GM21423 (cell line): ENCODE data around the gene AKAP7.
A peak's percentile ranks its signal among the peaks of the same experiment; 100 is the strongest.

Source experiments
- ATAC-seq: cut with Tn5 transposase; IDR thresholded peaks from one replicate; pipeline ENCODE4 v1.9.1; 2021; ENCODE audit warnings: mild to moderate bottlenecking, moderate library complexity; ENCODE audit not compliant: unreplicated experiment

The AKAP7 gene

DNA sequence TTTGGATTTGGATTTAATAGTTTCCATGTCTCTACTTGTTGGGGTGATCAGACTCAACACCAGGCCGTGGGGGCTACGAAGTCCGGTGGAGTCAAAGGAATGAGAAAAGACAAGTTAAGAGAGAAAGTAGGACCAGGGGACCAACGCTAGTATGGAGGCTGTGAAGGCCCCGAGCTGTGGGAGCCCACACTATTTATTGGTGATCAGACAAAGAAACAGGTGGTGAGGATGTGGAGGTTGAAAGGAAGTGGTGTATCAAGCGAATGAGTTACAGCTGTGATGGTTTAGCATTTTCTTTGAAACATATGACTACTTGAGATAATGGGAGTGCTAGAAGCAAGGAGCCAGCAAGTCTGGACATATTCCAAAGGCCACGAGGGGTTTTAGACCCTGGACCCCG is 62.4 kb downstream of the AKAP7 start:
- ATAC-seq, result no peak

GRCh38 chr6:131199568-131200272 is 64.5 kb downstream of the AKAP7 start:
- peak; percentile 100 for ATAC-seq

DNA sequence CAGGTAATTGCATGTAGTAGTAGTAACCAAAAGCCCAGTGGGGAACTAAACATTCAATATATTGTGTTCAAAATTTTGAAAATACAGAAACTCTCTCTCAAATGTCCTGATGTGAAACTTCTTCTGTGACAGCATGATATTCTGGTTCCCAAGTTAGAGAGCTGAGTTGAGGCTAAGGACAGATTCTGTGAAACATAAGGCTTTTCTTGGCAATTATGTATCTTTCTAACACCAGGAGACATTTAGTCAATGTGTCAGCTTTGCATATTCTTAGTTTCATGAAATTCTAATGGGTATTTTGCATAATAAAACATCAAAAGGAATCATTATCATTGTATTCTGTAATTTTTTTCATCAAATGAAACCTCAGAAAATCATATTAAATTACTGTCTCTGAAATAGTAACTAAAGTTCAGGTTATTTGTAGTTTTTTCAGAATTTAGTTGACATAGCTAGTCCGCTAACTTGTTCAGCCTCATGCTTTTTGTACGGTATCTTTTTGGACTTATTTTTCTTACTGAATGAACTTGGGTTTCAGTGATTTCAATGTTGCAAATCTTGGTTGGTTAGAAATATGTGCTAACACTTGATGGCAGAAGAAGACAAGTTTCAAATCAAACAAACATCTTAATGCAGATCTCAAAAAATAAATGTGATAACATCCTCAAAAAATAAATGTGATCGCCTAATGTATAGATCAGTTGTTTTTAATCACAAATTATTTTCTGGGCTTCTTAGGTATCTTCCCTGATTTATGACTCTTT is 70.4 kb downstream of the AKAP7 start:
- ATAC-seq, result no peak

GRCh38 chr6:131206463-131207251 is 71.4 kb downstream of the AKAP7 start:
- ATAC-seq, result no peak

DNA sequence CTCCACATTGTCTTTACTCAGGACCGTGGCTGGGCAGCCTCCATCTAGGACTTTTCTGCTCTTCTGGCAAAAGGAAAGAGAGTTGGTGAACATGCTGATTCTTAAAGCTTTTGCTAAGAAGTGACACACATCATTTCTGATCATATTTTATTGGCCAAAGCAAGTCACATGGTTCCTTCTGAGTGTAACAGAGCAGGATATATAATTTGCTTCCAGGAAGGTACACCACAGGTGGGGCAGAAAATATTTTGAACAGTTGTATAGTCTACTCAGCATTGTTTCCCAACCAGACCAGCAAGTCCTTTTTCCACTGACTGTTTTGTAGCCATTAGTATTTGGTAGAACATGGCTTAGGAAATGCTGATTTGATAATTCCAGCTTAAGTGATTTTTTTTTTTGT is 73.5 kb downstream of the AKAP7 start:
- ATAC-seq, result no peak

DNA sequence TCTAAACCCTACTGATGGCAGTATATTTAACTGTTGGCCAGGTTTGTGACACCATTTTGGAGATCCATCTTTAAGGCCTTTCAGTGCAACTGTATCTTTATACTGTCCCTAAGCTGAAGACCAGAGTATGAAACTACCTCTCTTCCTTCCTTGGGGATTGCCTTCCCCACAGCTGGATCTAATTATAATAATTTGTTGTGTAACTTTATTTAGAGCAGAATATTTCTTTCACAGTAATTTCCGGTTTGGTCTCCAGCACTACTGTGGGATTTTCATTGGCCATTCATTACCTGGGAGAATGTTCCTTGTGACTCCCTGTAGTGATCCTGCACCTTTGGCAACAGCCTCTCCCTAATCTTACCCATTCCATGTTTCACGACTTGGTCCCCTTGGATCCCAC is 75.2 kb downstream of the AKAP7 start:
- ATAC-seq, result no peak

DNA sequence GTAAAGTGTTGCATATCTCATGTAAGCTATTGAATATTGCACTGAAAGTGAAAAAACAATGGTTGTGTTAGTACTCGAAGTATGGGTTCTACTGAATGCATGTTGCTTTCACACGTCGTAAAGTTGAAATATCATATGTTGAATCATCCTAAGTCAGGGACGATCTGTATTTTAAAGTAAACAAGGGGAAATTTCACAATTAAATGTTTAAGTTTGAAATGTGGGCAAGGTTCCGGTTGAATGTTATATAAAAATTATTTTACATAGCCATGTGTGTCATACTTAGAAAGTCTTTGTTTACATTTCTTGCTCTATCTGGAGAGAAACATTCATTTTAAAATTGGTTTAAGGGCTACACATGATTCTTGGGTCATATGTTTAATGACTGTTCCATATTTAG is 76.8 kb downstream of the AKAP7 start:
- ATAC-seq, result no peak

DNA sequence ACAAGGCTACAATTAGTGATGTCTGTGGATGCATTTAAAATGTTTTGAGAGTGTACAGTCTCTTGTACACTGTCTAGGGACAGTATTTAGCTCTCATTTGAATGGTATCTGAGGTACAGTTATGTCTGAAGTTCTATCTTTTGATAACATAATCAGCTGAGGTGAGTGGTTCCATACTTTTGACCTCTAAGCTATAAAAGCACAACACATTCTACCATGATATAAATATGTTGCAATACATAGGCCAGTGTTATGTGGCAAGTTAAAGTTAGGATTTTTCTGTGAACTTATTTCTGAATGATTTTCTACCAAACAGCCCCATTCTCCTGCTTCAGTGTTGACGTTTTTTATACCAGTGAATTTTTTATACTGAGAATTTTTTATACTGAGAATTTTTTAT is 77.6 kb downstream of the AKAP7 start:
- ATAC-seq, result no peak

GRCh38 chr6:131213501-131213990 is 78.3 kb downstream of the AKAP7 start:
- no peak for ATAC-seq

GRCh38 chr6:131215219-131215618 is 80.0 kb downstream of the AKAP7 start:
- ATAC-seq, result no peak

GRCh38 chr6:131216246-131216645 is 81.0 kb downstream of the AKAP7 start:
- ATAC-seq, result no peak

- no peak for ATAC-seq
Observed at GRCh38 chr6:131222773-131223172, 87.5 kb downstream of the AKAP7 start.

DNA sequence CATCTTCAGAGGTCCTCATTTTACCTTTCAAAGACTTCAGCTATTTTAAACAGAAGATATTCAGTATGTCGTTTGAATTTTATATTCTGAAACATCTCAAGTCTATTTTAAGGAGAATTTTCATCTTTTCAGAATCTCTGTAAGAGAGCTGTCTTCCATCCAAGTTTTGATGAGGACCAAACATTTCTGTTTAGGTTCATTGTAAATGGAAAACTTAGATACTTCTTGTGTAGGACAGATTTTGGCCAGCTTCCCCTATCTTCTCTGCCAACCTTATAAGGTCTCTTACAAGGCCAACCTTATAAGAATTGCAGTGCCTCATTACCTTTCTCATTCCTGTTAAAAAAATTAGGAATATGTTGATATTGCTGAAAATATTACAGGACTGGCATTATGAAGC is 88.1 kb downstream of the AKAP7 start:
- ATAC-seq, result no peak

DNA sequence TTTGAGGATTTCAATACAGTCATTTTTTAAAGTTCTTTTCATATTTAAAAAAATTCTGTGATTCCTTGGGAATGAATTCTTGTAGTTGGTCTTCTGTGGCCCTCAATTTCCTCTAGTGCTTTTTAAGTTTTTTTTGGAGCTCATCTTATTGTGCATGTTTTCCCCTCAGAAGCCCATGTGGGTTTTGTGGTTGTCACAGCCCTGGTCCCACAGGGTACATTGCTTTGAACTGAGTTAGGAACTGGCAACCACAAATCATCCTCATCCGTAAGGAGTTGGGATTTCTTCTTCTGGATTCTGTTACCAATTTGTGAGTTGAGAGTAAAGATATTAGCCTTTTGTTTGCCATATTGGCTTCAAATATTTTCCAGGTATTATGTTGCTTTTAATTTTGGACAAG is 89.9 kb downstream of the AKAP7 start:
- ATAC-seq, result no peak

- ATAC-seq, result no peak
Observed at GRCh38 chr6:131225959-131226358, 90.7 kb downstream of the AKAP7 start.

- no peak for ATAC-seq
Observed at GRCh38 chr6:131226459-131227157, 91.3 kb downstream of the AKAP7 start.

GRCh38 chr6:131227158-131227543 is 91.9 kb downstream of the AKAP7 start:
- no peak for ATAC-seq

- ATAC-seq, result no peak
Observed at GRCh38 chr6:131231103-131231502, 95.8 kb downstream of the AKAP7 start.

DNA sequence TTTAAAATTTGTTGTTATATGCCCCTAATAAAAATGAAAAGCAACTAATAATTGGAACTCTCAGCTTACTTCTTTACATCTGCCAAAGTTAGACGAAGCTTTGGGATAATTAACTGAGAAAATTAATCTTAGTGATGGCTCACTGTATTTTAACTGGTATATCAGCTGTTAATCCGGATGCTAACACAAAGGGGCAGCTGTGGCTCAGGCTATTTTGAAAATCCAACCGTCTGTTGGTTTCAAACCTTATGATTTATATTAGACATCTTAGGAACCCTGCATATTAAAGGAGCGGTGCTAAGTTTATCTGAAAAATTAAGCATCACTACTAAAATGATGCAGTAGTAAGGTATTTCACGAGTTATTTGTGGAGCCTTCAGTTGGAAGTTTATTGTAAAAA is 96.6 kb downstream of the AKAP7 start:
- ATAC-seq, result no peak

DNA sequence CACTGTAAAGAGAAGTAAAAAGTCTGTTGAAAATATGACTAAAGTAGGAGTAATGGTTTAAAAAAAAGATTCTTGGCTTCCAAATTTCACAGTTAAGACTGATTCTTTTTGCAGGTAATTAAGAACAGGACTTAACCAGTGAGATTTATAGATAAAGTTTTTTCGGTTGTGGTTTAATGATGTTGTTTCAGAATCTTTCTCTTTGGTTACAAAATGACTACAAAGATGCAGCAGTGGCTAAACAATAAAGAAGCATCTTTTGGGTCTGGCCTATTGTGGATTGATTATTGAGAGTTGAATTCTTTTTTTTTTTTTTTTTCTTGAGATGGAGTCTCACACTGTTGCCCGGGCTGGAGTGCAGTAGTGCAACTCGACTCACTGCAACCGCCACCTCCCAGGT is 109.7 kb downstream of the AKAP7 start:
- ATAC-seq, result no peak

DNA sequence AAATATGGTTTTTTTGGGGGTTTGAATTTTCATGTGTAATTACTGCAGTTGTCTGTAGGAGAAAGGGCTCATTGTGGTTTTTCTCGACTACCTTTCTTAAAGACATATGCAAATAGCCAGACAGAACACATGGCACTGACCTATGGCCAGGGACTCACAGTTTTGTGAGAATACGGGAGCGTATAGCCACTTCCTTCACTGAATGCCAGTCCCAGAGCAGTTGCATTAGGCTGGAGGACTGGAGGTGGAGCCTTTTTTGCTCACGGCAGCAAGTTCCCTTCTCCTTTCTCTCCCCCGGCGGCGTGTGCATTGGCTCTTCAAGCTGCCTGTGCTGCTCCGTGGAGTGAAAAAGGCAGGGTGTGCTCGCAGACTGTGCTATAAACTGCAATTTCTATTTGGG is 114.9 kb downstream of the AKAP7 start:
- ATAC-seq, result peak; percentile 96
